DOHH2 (cell line): Measurements from ENCODE around the gene PTAR1.

Experiments used
- EZH2phosphoT487 ChIP-seq: fragments of 200-600 bp; sonication (generic); IDR thresholded peaks from 2 replicates; pipeline ENCODE4 v1.6.1; 2017; ENCODE audit warnings: borderline replicate concordance, mild to moderate bottlenecking, antibody characterized with exemption, low read length, moderate library complexity, mixed read lengths
- TF ChIP-seq, protein P1 (sequence below): fragments of 200-600 bp; sonication (generic); IDR thresholded peaks from one replicate; pipeline ENCODE4 v1.5.1; 2014; ENCODE audit warnings: antibody characterized with exemption, mild to moderate bottlenecking, low read depth, low read length; ENCODE audit not compliant: poor library complexity, severe bottlenecking

DNA sequence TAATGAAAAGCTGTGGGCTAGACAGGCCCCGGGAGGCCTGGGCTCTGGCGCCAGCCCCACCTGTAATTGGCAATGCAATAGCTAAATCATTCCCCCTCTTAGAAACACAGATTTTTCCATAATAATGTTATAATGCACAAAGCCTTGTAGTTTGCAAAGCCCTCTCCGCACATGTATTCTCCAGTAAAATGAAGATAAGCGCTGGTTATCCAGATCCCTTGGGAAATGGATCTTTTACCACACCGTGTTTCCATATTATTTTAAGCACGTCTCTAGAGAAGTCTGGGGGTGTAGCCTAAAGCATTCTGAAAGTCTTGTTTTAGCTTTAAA lies 86.5 kb downstream of the PTAR1 start:
- TF ChIP-seq, protein P1, sequence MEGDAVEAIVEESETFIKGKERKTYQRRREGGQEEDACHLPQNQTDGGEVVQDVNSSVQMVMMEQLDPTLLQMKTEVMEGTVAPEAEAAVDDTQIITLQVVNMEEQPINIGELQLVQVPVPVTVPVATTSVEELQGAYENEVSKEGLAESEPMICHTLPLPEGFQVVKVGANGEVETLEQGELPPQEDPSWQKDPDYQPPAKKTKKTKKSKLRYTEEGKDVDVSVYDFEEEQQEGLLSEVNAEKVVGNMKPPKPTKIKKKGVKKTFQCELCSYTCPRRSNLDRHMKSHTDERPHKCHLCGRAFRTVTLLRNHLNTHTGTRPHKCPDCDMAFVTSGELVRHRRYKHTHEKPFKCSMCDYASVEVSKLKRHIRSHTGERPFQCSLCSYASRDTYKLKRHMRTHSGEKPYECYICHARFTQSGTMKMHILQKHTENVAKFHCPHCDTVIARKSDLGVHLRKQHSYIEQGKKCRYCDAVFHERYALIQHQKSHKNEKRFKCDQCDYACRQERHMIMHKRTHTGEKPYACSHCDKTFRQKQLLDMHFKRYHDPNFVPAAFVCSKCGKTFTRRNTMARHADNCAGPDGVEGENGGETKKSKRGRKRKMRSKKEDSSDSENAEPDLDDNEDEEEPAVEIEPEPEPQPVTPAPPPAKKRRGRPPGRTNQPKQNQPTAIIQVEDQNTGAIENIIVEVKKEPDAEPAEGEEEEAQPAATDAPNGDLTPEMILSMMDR = no peak
- TF ChIP-seq EZH2phosphoT487 = no peak
